NCI-H1930 (cell line): ENCODE results near the gene ADAD2.
"Not testable (repeated sequence)": the region's sequence is repeated elsewhere in the genome, so short reads cannot be mapped to it uniquely, and the experiment has no call there.

Source experiments
- DNase-seq, 2 experiments: peaks; one replicate each; lab custom pipeline; 2025; lab: John Stamatoyannopoulos, UW

ADAD2 gene

GRCh38 chr16:84195201-84196093 lies 4.5 kb downstream of the ADAD2 start:
- no peak for DNase-seq

- DNase-seq = no peak
Measured at GRCh38 chr16:84196101-84196500, 5.1 kb downstream of the ADAD2 start.

- DNase-seq = no peak
Measured at GRCh38 chr16:84196727-84197394, 5.9 kb downstream of the ADAD2 start.

GRCh38 chr16:84197466-84198128 lies 6.6 kb downstream of the ADAD2 start:
- no peak for DNase-seq

- DNase-seq = no peak
Measured at GRCh38 chr16:84198401-84198800, 7.4 kb downstream of the ADAD2 start.

GRCh38 chr16:84199097-84199496 lies 8.1 kb downstream of the ADAD2 start:
- no peak for DNase-seq

GRCh38 chr16:84199861-84200260 lies 8.9 kb downstream of the ADAD2 start:
- DNase-seq = no peak

GRCh38 chr16:84204551-84204950 lies 13.6 kb downstream of the ADAD2 start:
- not testable (repeated sequence) for DNase-seq

- DNase-seq = not testable (repeated sequence)
Measured at GRCh38 chr16:84205123-84205522, 14.2 kb downstream of the ADAD2 start.

- no peak for DNase-seq
Measured at GRCh38 chr16:84205976-84206691, 15.2 kb downstream of the ADAD2 start.

GRCh38 chr16:84207251-84207650 lies 16.3 kb downstream of the ADAD2 start:
- DNase-seq = no peak

- no peak for DNase-seq
Measured at GRCh38 chr16:84207879-84208278, 16.9 kb downstream of the ADAD2 start.

GRCh38 chr16:84209989-84210388 lies 19.0 kb downstream of the ADAD2 start:
- no peak for DNase-seq

- no peak for DNase-seq
Measured at GRCh38 chr16:84212154-84212553, 21.2 kb downstream of the ADAD2 start.

GRCh38 chr16:84212631-84213030 lies 21.7 kb downstream of the ADAD2 start:
- no peak for DNase-seq

GRCh38 chr16:84214451-84215066 lies 23.6 kb downstream of the ADAD2 start:
- no peak for DNase-seq

GRCh38 chr16:84215531-84215930 lies 24.6 kb downstream of the ADAD2 start:
- DNase-seq = no peak

- not testable (repeated sequence) for DNase-seq
Measured at GRCh38 chr16:84216144-84216543, 25.2 kb downstream of the ADAD2 start.

- DNase-seq = no peak
Measured at GRCh38 chr16:84218176-84218823, 27.3 kb downstream of the ADAD2 start.

GRCh38 chr16:84218956-84219355 lies 28.0 kb downstream of the ADAD2 start:
- no peak for DNase-seq

- no peak for DNase-seq
Measured at GRCh38 chr16:84220851-84221250, 29.9 kb downstream of the ADAD2 start.
